Measurements from ENCODE around the gene WFIKKN2. TPM values are rescaled to one million over a fixed set of nuclear protein-coding genes. Genes with fewer than 3 reads are reported as not detected.
"Not testable (repeated sequence)": the region's sequence is repeated elsewhere in the genome, so short reads cannot be mapped to it uniquely, and the experiment has no call there.

Gene WFIKKN2
- total RNA-seq, 1 donor from 2014 or later = not detected

DNA sequence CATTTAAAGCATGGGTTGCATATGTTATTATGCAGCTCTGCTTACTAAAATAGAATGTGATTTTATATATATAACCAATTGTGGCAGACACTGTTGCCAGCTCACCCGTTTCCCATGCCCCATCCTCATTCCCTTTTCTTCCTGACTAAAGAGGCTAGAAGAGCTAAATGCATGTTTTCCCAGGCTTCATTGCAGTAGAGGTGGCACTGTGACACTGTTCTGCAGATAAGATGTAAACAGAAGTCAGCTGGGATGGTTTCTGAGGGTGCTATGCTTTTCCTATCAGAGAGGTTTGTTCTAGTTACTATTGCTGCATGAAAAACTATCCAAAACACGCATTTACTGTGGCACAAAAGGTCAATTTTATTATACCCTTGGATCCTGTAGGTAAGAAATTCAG is 36.5 kb downstream of the WFIKKN2 start:
- DNase-seq (ENCODE audit: low read depth in 2 of 2) = no peak

GRCh38 chr17:50872710-50873424 is 37.5 kb downstream of the WFIKKN2 start:
- DNase-seq (ENCODE audit: low read depth in 2 of 2) = no peak

DNA sequence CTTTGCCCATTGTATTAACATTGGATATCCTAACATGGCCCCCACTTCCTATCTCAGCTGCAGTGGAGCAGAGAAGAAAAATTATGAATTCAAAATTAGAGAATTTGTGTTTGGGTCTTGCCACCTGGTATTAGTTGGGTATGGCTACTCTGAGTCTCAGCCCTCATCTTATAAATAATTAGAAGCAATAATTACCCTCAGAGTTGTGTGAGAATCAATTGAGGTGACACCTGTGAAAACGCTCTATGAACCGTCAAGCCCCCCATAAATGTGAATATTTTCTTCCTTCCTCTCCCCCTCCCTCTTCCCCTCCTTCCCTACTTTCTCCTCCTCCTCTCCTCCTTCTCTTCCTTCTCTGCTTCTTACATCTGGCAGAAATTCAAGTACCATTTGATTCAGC is 39.7 kb downstream of the WFIKKN2 start:
- no peak for DNase-seq (ENCODE audit: low read depth in 2 of 2)

GRCh38 chr17:50877042-50877441 is 41.7 kb downstream of the WFIKKN2 start:
- not testable (repeated sequence) for DNase-seq (ENCODE audit: low read depth in 2 of 2)

DNA sequence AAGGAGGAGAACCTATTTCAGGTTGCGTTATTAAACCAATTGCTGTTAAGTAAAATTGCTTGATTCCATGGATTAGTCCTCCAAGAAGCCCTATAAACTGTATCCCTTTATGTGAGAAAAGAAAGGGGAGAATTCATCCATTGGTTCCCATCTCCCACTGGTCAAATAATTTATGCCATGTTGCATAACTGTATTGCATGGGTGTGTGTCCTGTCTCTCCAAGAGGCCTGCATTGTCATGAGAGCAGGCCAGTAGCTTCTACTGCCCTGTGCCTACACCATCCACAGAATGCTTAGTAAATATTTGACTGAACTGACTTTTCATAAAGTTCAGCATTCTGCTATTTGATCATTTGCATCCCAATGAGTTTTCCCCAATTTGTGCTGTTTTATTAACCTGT is 42.5 kb downstream of the WFIKKN2 start:
- no peak for DNase-seq (ENCODE audit: low read depth in 2 of 2)

- no peak for DNase-seq (ENCODE audit: low read depth in 2 of 2)
Measured at GRCh38 chr17:50879086-50879485, 43.7 kb downstream of the WFIKKN2 start.

GRCh38 chr17:50881182-50881581 is 45.8 kb downstream of the WFIKKN2 start:
- DNase-seq (ENCODE audit: low read depth in 2 of 2) = no peak

- DNase-seq (ENCODE audit: low read depth in 2 of 2) = no peak
Measured at GRCh38 chr17:50882851-50883250, 47.5 kb downstream of the WFIKKN2 start.

GRCh38 chr17:50883850-50884438 is 48.6 kb downstream of the WFIKKN2 start:
- no peak for DNase-seq (ENCODE audit: low read depth in 2 of 2)

GRCh38 chr17:50884439-50885311 is 49.3 kb downstream of the WFIKKN2 start:
- DNase-seq (ENCODE audit: low read depth in 2 of 2) = no peak

DNA sequence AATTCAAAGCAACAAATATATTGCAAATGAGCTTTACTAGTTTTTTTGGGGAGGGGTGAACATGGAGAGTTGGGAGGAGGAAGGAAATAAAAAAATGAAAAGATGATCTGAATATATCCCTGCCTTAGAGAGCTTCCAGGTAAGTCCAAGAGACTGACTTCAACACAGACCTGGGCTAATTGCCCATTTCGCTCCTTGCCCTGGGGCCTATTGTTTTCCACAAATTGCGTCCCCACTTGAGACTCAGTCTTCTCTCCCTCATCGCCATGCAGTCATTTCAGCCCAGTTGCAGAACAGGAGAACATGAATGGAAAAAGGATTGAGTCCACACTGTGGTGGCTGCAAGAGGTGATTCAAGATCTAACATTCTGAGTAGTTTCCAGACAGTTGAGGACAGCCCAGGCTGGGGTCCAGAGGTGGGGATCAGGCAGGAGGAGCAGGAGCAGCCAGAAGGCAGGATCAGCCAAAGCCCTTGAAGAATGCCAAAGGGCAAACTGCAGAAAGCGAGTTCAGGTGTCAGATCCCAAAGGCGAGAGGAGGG is 52.4 kb downstream of the WFIKKN2 start:
- no peak for DNase-seq (ENCODE audit: low read depth in 2 of 2)

- DNase-seq (ENCODE audit: low read depth in 2 of 2) = no peak
Measured at GRCh38 chr17:50889528-50890118, 54.2 kb downstream of the WFIKKN2 start.

- DNase-seq (ENCODE audit: low read depth in 2 of 2) = no peak
Measured at GRCh38 chr17:50890675-50891516, 55.5 kb downstream of the WFIKKN2 start.

DNA sequence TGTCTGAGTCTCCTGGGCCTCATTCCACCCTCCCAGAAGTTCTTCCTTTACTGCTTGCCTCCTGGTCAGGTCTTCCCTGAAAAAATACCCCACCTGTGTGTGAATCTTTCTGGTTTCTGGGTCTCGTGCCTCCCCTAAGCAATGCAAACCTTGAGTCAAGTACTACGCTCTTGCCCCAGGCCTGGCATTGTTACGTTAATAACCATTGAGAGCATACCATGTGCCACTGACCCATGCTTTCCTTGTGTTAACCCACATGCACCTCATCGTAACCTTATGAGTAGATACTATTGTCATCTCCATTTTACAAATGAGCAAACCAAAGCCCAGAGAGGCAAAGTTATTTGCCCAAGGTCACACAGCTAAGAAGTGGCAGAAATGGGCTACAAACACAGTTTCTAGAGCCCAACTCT is 56.2 kb downstream of the WFIKKN2 start:
- no peak for DNase-seq (ENCODE audit: low read depth in 2 of 2)

Other genes with a start within 250 kb of the WFIKKN2 start
- gene ABCC3, start 200.7 kb upstream of the WFIKKN2 start, total RNA-seq = 0.40 and 1.7 TPM in 2 replicates
- 21.6 and 32.5 TPM in 2 replicates for gene ANKRD40, start 127.7 kb upstream of the WFIKKN2 start, total RNA-seq
- gene LUC7L3, start 116.0 kb upstream of the WFIKKN2 start, total RNA-seq = 11.3 and 17.1 TPM in 2 replicates
- not detected in 2 replicates for gene ANKRD40CL, start 68.1 kb upstream of the WFIKKN2 start, total RNA-seq
- gene TOB1, start 30.8 kb downstream of the WFIKKN2 start, total RNA-seq = 3.3 and 3.4 TPM in 2 replicates

All from lung microvascular endothelial cell (primary cell).